Activated naive CD4-positive, alpha-beta T cell treated with anti-CD3 and anti-CD28 coated beads for 36 hours (primary cell): Measurements from ENCODE around the gene ENOX2. TPM values are rescaled to one million over a fixed set of nuclear protein-coding genes. Genes with fewer than 3 reads are reported as not detected.
"Not testable (repeated sequence)": the region's sequence is repeated elsewhere in the genome, so short reads cannot be mapped to it uniquely, and the experiment has no call there.

Source experiments
- CTCF ChIA-PET: fragments of 350-600 bp; sonication (Branson Sonifier 250); formaldehyde crosslinking; loops from one replicate; lab custom pipeline; 2021; ENCODE audit warnings: antibody characterized with exemption; lab: Charles Lee
- DNase-seq: peaks from one replicate; pipeline ENCODE4 v3.0.0-alpha.2; 2020
- H3K27ac Mint-ChIP-seq: one replicate; pipeline ENCODE4 v1.8.0; 2021; ENCODE audit warnings: mild to moderate bottlenecking, mixed read lengths
- H3K27me3 Mint-ChIP-seq: one replicate; pipeline ENCODE4 v1.8.0; 2021; ENCODE audit warnings: low read depth, mixed read lengths
- H3K36me3 Mint-ChIP-seq: one replicate; pipeline ENCODE4 v1.8.0; 2021; ENCODE audit warnings: low read depth, mixed read lengths
- H3K4me1 Mint-ChIP-seq: one replicate; pipeline ENCODE4 v1.8.0; 2021; ENCODE audit warnings: low read depth, mixed read lengths
- H3K4me3 Mint-ChIP-seq: one replicate; pipeline ENCODE4 v1.8.0; 2021; ENCODE audit warnings: mild to moderate bottlenecking, moderate library complexity, mixed read lengths
- H3K9me3 Mint-ChIP-seq: one replicate; pipeline ENCODE4 v1.8.0; 2021; ENCODE audit warnings: mixed read lengths
- intact Hi-C: fragments of 100-400 bp; cut with micrococcal nuclease; formaldehyde crosslinking; loops from one replicate; pipeline ENCODE4 v1.15.1; 2023
- total RNA-seq, 2 experiments: library from RNA; stranded (reverse); gene quantifications; one replicate each; pipeline ENCODE4 v1.2.3, GENCODE V29; 2021

ENOX2 gene
- total RNA-seq, 2 experiments from 2014 or later, result 8.7 to 9.7 TPM

DNA sequence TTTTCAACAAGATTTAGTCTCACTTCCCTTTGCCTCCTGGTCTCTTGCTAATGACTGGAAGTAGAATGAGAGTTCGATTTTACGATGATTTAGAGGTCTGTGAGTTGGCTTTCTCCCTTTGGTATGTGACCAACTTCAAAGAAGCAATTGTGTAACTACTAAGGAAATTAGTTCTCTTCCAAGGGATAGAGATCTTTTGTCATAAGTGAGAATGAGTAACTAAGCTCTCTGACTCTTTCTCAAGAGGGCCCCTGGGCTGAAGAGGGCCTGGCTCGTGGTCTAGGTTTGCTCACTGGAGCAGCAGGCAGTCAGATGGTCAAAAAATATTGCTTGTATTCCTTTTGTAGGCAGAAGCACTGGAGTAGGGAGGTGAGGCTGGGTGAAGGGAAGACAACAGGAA is 176.3 kb downstream of the ENOX2 start:
- Mint-ChIP-seq H3K27me3 (no peaks in the 10 kb centered on the region), H3K36me3 (peaks cover 17% of the 10 kb centered on the region), H3K4me1 (no peaks in the 10 kb centered on the region), H3K4me3 (no peak overlapping the region), H3K27ac (no peak overlapping the region), H3K9me3 (peaks cover 7% of the 10 kb centered on the region)
- intact Hi-C loops, result no loop called here
- DNase-seq, result no peak
- CTCF ChIA-PET, result no interaction called here

DNA sequence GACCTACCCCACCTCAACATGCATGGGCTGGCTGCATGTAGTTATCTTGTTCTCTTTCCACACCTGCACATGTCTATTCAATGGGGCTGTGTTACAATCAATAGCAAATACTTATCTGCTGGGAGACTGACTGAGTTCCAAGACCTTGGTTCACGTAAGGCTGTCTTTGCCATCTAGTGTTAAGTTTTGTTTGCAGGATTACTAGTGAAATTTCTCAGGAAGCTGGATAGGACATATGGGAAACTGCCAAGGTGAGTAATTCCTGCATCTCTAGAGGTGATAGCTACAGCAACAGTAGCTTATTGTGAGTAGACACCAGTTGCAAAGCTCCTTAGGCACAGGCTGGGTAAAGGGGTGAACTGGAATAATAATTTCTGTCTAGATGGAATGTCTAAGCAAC is 177.5 kb downstream of the ENOX2 start:
- H3K4me3 Mint-ChIP-seq, result no peak overlapping the region
- peaks cover 15% of the 10 kb centered on the region for H3K36me3 Mint-ChIP-seq
- no peak overlapping the region for H3K27ac Mint-ChIP-seq
- H3K9me3 Mint-ChIP-seq, result peaks cover 4% of the 10 kb centered on the region
- H3K4me1 Mint-ChIP-seq, result no peaks in the 10 kb centered on the region
- no peak for DNase-seq
- intact Hi-C loops, result no loop called here
- H3K27me3 Mint-ChIP-seq, result no peaks in the 10 kb centered on the region
- CTCF ChIA-PET, result interaction anchor here (0.5 kb wide), 1 partner anchor 20 kb away, joined by 3 read pairs; no protein-coding TSS in a partner anchor

DNA sequence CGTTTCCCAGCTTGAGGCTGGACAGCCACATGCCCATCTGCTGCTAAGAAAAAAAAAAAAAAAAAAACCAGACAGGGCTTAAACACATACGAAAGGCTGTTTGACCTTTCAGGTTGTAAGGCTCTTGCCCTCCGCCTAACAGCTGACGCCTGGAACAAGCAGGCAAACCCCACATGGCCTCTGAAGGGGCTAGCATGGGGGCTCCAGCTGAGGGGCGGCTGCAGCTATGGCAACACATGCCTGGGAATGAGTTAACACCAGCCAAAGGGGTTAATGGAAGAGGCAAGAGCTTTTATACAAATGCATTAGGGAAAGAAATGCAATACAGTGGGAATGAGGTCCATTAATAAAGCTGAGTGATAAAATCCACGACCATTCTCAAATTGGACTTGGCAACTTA is 183.6 kb downstream of the ENOX2 start:
- no peak for DNase-seq
- CTCF ChIA-PET, result interaction anchor here (1.0 kb wide), 1 partner anchor 249 kb away, joined by 3 read pairs; no protein-coding TSS in a partner anchor
- no peaks in the 10 kb centered on the region for H3K36me3 Mint-ChIP-seq
- no peaks in the 10 kb centered on the region for H3K9me3 Mint-ChIP-seq
- intact Hi-C loops, result no loop called here
- no peak overlapping the region for H3K27ac Mint-ChIP-seq
- no peak overlapping the region for H3K4me3 Mint-ChIP-seq
- H3K4me1 Mint-ChIP-seq, result no peaks in the 10 kb centered on the region
- H3K27me3 Mint-ChIP-seq, result no peaks in the 10 kb centered on the region

DNA sequence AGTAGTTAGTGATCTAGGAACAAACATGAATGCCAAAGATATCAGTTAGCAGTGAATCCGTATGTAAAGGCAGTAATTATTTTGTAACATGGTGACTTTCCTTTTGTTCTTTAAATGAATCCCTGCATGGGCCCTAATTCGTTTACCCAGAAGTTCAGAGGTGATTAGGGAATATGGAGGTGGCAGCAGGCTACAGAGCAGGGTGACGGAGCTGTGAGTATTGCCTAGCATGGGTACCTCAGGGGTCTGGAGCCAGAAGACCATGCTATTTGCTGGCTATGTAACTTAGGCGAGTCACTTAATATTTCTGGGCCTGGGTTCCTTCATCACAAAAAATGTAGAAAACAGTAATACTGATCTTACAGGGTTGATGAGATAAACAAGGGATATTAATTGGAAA is 184.9 kb downstream of the ENOX2 start:
- no peaks in the 10 kb centered on the region for H3K27me3 Mint-ChIP-seq
- H3K27ac Mint-ChIP-seq, result no peak overlapping the region
- intact Hi-C loops, result no loop called here
- CTCF ChIA-PET, result no interaction called here
- H3K36me3 Mint-ChIP-seq, result no peaks in the 10 kb centered on the region
- no peaks in the 10 kb centered on the region for H3K4me1 Mint-ChIP-seq
- DNase-seq, result no peak
- no peak overlapping the region for H3K4me3 Mint-ChIP-seq
- no peaks in the 10 kb centered on the region for H3K9me3 Mint-ChIP-seq

DNA sequence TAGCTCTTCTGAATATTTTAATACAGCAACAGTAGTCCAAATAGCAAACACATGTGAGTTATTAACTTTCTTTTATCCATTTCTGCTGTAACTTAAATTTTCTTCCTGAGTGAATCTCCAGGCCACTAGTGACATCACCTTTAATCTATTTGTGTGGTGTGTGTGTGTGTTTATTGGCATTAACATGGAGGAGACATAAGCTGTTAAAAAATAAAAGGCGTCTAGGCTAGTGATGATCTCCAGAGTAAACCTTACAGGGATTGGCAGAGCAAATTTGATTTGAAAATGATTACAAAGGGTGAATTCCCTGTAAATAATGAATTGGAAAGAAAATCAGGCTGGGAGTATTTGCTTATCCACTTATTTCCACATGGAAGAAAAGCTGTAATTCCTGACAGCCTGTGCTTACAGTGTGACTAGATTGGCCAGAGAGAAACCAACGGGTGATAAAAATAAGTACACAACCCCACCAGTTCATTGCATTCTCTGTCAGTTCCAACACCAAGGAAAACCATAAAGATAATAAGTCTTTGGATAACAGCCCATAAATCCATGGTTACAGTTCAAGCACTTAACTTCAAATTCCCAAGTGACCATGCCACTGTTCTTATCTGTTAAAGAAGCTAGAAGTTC is 186.1 kb downstream of the ENOX2 start:
- H3K9me3 Mint-ChIP-seq, result no peaks in the 10 kb centered on the region
- no peaks in the 10 kb centered on the region for H3K4me1 Mint-ChIP-seq
- DNase-seq, result no peak
- CTCF ChIA-PET, result no interaction called here
- H3K27me3 Mint-ChIP-seq, result no peaks in the 10 kb centered on the region
- intact Hi-C loops, result no loop called here
- no peaks in the 10 kb centered on the region for H3K36me3 Mint-ChIP-seq
- no peak overlapping the region for H3K27ac Mint-ChIP-seq
- no peak overlapping the region for H3K4me3 Mint-ChIP-seq

DNA sequence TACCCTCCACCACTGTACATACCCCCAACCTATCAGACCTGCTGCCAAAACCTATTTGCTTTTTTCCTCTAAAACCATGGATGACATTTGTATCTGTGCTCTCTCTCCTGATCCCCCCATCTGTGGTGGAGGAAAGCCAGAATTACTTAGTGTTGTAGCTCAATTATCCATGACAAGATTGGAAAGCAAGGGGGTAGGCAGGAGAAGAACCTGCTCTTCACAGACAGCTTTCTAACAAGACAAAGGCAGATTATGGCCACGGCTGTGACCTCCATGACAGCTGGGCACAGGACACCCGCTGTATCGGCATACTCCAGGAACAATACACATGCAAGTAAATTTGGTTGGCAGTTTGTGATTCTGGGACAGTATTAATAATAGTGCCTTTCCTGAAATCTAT is 186.7 kb downstream of the ENOX2 start:
- CTCF ChIA-PET, result no interaction called here
- Mint-ChIP-seq H3K4me1 (no peaks in the 10 kb centered on the region), H3K9me3 (no peaks in the 10 kb centered on the region), H3K4me3 (no peak overlapping the region), H3K27ac (no peak overlapping the region), H3K36me3 (no peaks in the 10 kb centered on the region), H3K27me3 (no peaks in the 10 kb centered on the region)
- DNase-seq, result no peak
- intact Hi-C loops, result no loop called here

DNA sequence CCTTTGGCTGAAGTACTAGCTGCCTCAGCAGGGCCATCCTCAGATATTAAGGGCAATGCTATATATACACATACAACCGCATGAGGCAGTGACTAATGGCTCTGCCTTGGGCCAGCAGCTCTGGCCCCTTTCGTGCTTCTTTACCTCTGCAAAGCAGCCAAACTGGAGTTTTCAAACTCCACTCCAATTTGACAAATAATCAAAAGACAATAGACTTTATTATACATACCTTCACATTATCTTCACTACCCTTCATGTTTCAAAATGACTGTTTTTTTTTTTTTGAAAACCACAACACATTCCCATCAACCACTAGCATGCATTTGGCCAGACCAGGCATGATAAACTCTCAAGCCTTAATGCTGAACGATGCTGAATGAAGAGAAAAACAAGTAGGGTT is 187.7 kb downstream of the ENOX2 start:
- H3K9me3 Mint-ChIP-seq, result no peaks in the 10 kb centered on the region
- no peak overlapping the region for H3K27ac Mint-ChIP-seq
- intact Hi-C loops, result no loop called here
- CTCF ChIA-PET, result interaction anchor here (0.6 kb wide), 1 partner anchor 20 kb away, joined by 5 read pairs; no protein-coding TSS in a partner anchor
- no peak for DNase-seq
- no peaks in the 10 kb centered on the region for H3K27me3 Mint-ChIP-seq
- H3K36me3 Mint-ChIP-seq, result no peaks in the 10 kb centered on the region
- no peaks in the 10 kb centered on the region for H3K4me1 Mint-ChIP-seq
- no peak overlapping the region for H3K4me3 Mint-ChIP-seq

DNA sequence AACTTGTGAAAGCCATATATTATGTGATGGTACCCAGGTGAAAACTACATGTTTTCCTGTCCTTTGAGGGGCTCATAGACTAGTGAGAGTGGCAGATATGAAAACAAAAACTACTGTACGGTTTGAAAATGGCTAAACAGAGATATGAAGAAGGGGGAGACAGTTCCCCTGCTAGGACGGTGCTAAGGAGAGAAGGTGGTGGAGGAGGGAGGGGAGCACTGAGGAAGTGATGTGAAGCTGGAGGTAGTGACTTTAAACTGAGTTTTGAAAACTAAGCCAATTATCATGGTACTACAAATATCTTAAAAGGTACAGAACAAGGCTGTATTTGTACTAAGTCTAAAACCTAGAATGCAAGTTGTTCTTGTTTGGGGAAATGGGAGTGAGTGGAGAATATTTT is 188.3 kb downstream of the ENOX2 start:
- H3K4me3 Mint-ChIP-seq, result no peak overlapping the region
- no peak overlapping the region for H3K27ac Mint-ChIP-seq
- CTCF ChIA-PET, result interaction anchor here (0.6 kb wide), 1 partner anchor 20 kb away, joined by 5 read pairs; no protein-coding TSS in a partner anchor
- no peaks in the 10 kb centered on the region for H3K9me3 Mint-ChIP-seq
- no peaks in the 10 kb centered on the region for H3K27me3 Mint-ChIP-seq
- no peak for DNase-seq
- intact Hi-C loops, result no loop called here
- H3K4me1 Mint-ChIP-seq, result no peaks in the 10 kb centered on the region
- no peaks in the 10 kb centered on the region for H3K36me3 Mint-ChIP-seq

DNA sequence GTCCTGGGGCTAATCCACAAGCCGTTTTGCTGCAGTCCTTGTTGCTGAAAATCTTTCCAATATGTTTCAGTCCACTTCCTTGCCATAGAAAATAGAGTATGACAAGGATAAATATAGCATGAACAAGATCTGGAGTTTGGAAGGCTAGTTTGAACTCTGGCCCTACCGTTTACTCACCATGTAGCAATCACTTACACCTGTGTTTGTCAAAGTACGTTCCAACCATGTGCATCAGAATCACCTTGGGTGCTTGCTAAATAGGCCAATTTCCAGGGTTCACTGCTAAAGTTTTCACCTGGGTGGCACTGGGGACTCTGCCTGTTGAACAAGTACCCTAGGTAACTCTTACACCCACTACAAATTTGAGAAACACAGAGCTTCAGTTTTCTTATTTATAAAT is 188.9 kb downstream of the ENOX2 start:
- intact Hi-C loops, result no loop called here
- H3K36me3 Mint-ChIP-seq, result no peaks in the 10 kb centered on the region
- H3K9me3 Mint-ChIP-seq, result no peaks in the 10 kb centered on the region
- H3K27ac Mint-ChIP-seq, result no peak overlapping the region
- H3K4me3 Mint-ChIP-seq, result no peak overlapping the region
- no peaks in the 10 kb centered on the region for H3K27me3 Mint-ChIP-seq
- no peak for DNase-seq
- no peaks in the 10 kb centered on the region for H3K4me1 Mint-ChIP-seq
- CTCF ChIA-PET, result no interaction called here

DNA sequence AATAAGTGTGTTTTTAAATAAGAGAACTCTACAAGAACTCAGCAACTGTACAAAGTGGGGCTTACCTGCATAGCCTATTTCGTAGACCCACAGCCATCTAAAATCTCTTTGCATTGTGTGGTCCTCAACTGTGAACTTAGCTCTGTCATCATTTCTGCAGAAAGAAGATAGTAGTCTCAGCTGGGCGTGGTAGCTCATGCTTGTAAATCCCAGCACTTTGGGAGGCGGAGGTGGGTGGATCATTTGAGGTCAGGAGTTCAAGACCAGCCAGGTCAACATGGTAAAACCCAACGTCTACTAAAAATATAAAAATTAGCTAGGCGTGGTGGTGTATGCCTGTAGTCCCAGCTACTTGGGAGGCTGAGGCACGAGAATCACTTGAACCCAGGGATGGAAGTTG is 193.8 kb downstream of the ENOX2 start:
- H3K27ac Mint-ChIP-seq, H3K27me3 Mint-ChIP-seq, DNase-seq, H3K36me3 Mint-ChIP-seq, H3K4me3 Mint-ChIP-seq, H3K4me1 Mint-ChIP-seq, H3K9me3 Mint-ChIP-seq, intact Hi-C loops: not testable (repeated sequence)
- CTCF ChIA-PET, result interaction anchor here (0.6 kb wide), 1 partner anchor 176 kb away, joined by 3 read pairs; no protein-coding TSS in a partner anchor

DNA sequence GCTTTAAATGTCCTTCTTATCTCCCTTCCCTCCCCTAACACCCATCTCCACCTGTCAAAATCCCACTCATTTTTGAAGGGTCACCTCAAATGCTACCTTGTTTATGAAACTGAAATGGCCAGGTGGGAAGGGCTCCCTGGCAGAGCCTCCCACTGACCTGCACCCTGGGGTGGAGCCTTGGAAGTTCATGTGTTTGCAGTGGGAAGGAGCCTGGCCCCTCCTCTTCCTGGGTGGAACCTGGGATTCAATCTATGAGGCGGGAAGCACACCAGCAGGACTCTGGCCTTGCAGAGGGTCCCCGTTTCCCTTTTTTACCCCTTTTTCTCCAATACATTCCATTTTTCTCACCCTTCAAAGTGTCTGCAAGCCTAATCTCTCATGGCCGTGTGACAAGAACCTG is 197.4 kb downstream of the ENOX2 start:
- H3K4me1 Mint-ChIP-seq, result no peaks in the 10 kb centered on the region

DNA sequence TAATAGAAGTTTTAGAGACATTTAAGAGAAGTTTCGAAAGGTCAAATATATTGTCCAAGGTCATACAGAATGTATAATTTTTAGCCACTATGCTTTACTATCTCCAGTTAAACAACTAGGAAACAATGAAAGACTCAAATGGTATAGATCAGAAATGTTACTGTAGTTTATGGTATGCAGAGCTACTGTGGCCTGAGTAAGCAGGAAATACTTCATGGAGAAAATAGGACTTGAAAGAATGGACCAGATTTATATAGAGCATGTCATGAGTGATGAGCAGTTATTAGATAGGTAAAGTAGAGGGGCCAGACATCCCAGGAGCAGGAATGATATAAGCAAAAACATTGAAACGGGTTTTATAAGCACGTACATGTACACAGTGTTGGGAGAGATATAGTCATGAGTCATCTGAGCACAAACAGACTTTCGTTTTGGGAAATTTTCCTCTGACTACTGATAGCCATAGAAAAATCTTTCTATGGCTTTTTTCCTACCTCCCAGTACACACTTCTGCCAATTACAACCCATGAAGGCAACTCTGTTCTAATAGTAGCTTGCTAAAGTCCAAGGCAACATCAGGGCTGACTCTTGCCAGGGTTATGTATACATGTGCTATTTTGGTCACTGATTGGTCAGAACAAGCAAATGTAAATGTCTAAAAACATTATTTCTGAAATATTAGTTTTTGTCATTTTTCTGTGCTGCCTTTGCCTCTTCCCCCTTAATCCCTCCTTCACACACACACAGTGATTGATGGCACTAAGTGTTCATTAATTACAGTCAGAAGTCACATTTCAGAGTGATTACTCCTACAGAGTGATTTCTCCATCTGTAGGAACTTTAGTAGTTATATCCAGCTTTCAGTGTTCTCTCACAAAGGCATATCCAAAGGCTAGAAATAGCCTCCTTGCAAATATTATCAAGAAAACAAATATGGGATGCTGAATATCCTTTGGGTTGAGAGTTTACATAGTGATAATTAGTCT is 198.7 kb downstream of the ENOX2 start:
- no peaks in the 10 kb centered on the region for H3K27me3 Mint-ChIP-seq

More for the DNA sequence above, 197.4 kb downstream of the ENOX2 start:
- intact Hi-C loops, result no loop called here
- Mint-ChIP-seq H3K27me3 (no peaks in the 10 kb centered on the region), H3K36me3 (no peaks in the 10 kb centered on the region), H3K9me3 (no peaks in the 10 kb centered on the region), H3K4me3 (no peak overlapping the region), H3K27ac (no peak overlapping the region)
- CTCF ChIA-PET, result no interaction called here
- DNase-seq, result no peak

More for the DNA sequence above, 198.7 kb downstream of the ENOX2 start:
- CTCF ChIA-PET, result no interaction called here
- Mint-ChIP-seq H3K4me1 (no peaks in the 10 kb centered on the region), H3K36me3 (no peaks in the 10 kb centered on the region), H3K27ac (no peak overlapping the region), H3K9me3 (no peaks in the 10 kb centered on the region), H3K4me3 (no peak overlapping the region)
- DNase-seq, result no peak
- intact Hi-C loops, result no loop called here
